Measurements from ENCODE around the gene COL15A1.

COL15A1 gene

DNA sequence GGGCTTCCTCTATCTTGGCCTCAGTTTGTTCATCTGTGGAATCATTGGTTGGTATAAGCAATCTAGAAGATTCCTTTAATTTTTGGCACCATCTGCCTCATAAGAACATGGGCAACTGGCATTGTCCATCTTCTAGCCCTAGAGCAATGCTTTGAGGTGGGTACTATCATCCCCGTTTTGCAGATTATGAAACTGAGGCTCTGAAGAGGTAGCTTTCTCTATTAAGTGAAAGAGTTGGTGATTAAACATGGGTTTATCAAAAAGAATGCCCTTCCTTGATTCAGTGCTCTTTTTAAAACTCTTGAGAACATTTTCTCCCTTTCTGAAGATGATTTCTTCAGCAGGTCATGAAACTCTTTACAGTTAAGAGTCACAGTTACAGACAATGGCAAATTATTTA, 118.8 kb downstream of the COL15A1 start:
- no peak for FAIRE-seq

DNA sequence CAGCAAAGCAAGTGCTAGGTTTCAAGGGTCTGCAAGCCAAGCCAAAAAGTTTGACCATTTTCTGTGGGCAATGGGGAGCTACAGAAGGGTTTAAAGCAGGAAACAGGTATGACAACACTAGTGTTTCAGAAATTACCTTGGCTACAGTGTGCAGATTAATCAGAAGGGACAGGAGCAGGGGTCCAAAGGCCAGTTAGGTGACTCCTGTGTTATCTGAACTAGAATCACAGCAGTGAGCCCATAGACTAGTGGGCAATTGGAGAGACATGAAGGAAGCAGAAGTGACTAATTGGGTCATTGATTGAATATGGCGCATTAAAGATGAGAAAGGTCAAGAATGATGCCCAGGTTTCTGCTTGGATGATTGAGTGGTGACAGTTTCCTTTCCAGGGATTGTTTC, 119.8 kb downstream of the COL15A1 start:
- no peak for FAIRE-seq

DNA sequence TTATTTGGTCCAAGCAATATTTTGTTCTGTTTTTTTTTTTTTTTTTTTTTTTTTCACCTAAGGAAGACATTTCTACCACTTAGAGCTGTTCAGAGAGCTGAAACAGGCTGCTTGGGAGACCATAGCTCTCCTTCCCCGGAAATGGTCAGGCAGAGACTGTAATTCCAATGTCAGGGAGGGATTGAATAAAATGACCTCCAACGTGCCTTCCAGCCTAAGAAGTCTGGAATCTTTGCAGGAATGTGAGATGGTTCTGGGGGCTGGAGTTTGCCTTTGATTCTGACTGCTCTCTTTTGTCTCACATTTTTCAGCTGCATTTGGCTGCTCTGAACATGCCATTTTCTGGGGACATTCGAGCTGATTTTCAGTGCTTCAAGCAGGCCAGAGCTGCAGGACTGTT, 122.9 kb downstream of the COL15A1 start:
- FAIRE-seq = no peak

DNA sequence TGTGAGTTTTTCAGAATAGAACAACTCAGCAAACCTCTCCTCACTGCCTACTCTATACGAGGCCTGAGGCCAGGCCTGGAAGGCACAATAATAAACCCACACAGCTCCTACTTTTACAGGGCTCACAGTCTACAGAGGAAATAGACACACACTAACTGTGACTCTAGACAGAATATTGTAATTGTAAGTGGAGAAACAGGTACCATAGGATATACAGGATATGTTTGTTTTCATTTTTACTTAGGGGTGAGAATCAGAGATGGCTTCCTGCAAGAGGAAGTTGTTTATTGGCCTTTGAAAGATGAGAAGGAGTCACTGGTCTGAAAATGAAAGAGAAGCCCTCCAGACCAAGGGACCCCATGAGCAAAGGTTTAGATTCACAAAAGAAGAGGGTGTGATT, 125.4 kb downstream of the COL15A1 start:
- no peak for FAIRE-seq

- FAIRE-seq = no peak
Measured at GRCh38 chr9:99069546-99069945, 125.8 kb downstream of the COL15A1 start.

DNA sequence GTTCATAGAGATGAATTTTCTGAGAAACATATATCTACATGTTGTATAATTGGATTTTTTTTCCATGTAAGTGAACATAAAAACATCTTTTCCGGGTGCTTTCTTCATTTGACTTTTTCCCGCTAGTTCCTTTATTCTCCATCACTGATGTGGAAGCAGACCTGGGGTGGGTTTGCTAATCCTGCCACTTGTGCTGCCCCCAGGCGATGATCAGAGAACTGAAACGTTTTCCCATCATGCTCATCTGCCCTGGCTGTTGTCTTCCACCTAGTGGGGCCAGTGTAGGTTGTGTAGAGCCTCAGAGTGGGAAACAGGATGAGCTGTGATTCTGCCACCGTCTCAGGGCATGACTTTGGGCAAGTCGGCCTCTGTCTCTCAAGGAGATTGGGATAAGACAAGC, 127.0 kb downstream of the COL15A1 start:
- FAIRE-seq = no peak

GRCh38 chr9:99071313-99072039, 127.8 kb downstream of the COL15A1 start:
- FAIRE-seq = no peak

DNA sequence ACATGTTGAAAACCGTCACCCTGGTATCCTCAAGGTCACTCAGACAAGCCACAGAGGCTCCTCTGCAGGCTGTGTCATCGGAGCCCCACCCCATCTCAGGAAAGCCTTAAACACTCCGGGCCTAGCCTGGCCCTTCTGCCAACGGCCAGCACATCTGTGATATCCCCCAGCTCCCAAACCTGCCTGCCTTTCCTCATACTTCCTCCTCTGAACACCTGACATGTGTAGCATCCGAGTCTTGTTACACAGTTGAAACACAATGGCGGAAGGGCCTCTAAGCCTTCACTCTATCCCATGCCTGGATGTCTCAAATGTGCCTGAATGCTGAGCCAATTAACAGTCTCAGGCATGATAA, 128.3 kb downstream of the COL15A1 start:
- no peak for FAIRE-seq

- FAIRE-seq = no peak
Measured at GRCh38 chr9:99073347-99073746, 129.6 kb downstream of the COL15A1 start.

DNA sequence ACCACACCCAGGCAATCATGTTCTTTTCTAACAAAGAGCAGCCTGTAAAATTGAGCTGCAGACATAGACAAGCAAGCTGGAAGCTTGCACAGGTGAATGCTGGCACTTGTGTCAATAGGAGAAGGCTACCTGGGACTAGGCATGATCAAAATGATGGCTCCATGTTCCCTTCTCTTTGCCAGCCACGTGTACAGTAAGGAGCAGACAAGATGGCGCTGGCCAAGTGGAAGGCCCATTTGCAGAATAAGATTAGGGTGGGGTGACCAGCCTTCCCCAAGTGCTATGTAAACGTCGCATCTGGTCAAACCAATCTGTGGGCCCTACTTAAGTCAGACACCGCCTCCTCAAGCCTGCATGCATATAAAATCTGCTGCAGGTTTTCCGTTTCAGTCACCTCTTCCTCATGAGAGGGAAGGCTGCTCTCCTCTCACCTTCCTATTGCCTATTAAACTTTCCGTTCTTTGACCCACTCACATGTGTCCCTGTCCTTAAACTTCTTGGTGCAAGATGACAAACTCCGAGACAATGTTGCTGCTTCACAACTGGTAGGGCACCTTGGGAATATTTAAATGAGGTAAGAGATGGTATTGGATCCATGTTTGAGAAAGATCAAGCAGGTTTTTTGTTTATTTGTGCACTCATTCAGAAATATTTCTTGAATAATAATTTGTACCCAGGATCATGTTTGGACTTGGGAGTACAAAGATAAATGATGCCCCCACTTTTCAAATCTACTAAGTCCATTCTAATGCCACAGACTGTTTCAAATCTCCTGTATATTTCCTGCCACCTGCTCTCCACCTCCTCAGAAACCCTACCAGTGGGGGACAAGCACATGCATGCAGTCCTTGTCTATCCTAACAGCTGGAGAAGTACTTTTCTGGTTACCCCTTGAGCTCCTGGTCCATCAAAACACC, 130.5 kb downstream of the COL15A1 start:
- no peak for FAIRE-seq

GRCh38 chr9:99074902-99075245, 131.2 kb downstream of the COL15A1 start:
- FAIRE-seq = no peak

- no peak for FAIRE-seq
Measured at GRCh38 chr9:99075246-99075912, 131.7 kb downstream of the COL15A1 start.

DNA sequence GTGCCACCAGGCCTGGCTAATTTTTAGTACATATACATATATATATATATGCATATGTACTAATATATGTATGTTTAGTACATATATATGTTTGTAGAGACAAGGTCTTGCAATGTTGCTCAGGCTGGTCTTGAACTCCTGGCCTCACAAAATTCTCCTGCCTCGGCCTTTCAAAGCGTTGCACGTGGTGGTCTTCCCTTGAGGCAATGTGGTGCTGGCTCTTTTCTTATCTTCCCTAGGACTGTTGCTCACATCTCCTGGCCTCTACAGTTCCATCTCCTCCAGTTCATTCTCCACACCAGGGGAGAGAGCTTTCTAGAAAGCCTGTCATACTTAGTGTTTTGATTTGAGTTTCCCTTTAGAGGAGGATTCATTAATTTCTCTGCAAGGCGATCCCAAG, 132.3 kb downstream of the COL15A1 start:
- FAIRE-seq = no peak

GRCh38 chr9:99076483-99077171, 132.9 kb downstream of the COL15A1 start:
- FAIRE-seq = no peak

DNA sequence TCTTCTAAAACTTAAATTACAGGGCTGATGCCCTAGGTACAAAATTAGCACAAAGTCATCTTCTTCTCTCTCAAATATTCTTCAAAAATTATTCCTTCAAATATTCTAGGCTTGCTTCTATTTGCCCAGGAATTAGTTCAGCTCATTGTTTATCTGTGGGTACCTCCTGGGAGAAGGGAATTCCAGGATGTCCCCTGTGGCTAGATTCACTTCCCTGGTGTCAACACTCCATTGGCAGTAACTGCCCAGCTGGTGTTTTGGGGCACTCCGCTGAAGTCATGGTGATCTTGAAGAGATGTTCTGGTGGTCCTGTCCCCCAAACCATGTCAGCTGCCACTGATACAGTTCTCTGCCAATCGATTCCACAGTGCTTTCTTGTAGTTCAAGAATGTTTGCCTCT, 135.0 kb downstream of the COL15A1 start:
- FAIRE-seq = no peak

DNA sequence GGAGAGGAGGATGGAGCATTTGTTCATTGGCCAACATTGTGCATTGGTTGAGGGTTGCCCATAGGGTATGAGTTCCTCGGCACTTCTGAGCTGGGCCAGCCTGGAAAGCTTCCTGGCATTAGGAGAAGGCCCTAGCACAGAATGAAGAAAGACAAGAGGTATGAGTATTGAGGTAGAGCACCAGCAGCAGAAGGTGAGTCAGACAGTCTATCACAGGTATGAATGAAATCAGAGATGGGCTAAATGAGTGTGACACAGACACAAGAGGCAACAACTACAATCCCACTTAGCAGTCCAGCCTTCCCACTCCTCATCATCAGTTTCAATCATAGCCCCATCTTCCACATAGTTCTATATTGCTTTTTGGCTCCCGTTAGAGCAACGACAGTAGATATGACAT, 135.8 kb downstream of the COL15A1 start:
- FAIRE-seq = no peak

DNA sequence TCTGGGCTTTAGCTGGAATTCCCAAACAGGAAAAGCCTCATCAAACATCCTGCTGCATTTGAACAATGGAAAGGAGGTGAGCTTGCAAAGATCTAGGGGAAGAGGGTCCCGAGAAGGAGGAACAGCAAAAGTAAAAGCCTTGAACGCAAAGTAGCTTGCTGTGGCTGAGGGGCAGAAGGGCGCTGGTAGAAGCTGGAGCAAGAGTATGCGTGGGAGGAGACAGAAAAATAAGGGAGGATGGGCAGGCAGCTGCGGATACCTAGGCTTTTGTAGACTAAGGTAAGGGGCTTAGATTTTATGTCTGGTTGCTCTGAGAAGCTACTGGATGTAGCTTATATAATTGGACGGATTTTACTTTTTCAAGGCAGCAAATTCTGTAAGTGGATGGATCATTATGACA, 139.3 kb downstream of the COL15A1 start:
- FAIRE-seq = no peak

GRCh38 chr9:99085949-99086948, 142.5 kb downstream of the COL15A1 start:
- FAIRE-seq = no peak

DNA sequence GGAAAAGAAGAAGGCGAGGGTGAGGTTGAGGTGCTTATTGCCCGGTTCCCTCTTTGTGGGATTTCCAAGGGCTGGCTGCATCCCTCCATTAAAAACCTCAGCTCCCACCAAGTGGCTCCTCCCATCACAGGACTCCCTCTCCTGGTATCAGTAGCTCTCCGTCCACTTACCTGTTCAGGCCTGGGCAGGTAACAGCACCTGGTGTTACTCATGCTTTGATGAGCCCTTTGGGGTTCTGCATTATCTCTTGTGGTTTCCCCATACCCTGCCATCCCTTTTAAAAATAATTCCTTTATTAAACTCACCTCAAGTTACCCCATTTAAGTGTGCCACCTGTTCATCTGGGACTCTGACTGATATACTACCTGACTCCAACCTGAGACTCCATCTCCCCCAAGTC, 143.8 kb downstream of the COL15A1 start:
- no peak for FAIRE-seq

- no peak for FAIRE-seq
Measured at GRCh38 chr9:99090336-99091130, 146.8 kb downstream of the COL15A1 start.

Measured in islet of Langerhans (tissue), 1 donor.